Stimulated activated effector memory CD8-positive, alpha-beta T cell treated with anti-CD3 and anti-CD28 coated beads, Interleukin-12 subunit alpha, Interleukin-12 subunit beta, amount 100 ng/mL, for 72 hours (primary cell): ENCODE data around the gene KCNQ1OT1.

Experiments
- ATAC-seq: fragments of 150-1000 bp; cut with Tn5 transposase; 2 replicates; pipeline ENCODE4 v1.10.0; 2021
- DNase-seq, 2 donors: peaks; one replicate each; pipeline ENCODE4 v3.0.0; 2021 to 2022; ENCODE audit warnings: low spot score in 2 of 2
- H3K27ac Mint-ChIP-seq: one replicate; pipeline ENCODE4 v1.8.0; 2022; ENCODE audit warnings: mild to moderate bottlenecking, mixed read lengths
- H3K36me3 Mint-ChIP-seq: one replicate; pipeline ENCODE4 v1.8.0; 2022; ENCODE audit warnings: mild to moderate bottlenecking, mixed read lengths
- H3K4me1 Mint-ChIP-seq: one replicate; pipeline ENCODE4 v1.8.0; 2022; ENCODE audit warnings: mixed read lengths
- H3K4me3 Mint-ChIP-seq: one replicate; pipeline ENCODE4 v1.8.0; 2022; ENCODE audit warnings: mild to moderate bottlenecking, mixed read lengths
- H3K9me3 Mint-ChIP-seq: one replicate; pipeline ENCODE4 v1.8.0; 2022; ENCODE audit warnings: mixed read lengths

KCNQ1OT1 gene

DNA sequence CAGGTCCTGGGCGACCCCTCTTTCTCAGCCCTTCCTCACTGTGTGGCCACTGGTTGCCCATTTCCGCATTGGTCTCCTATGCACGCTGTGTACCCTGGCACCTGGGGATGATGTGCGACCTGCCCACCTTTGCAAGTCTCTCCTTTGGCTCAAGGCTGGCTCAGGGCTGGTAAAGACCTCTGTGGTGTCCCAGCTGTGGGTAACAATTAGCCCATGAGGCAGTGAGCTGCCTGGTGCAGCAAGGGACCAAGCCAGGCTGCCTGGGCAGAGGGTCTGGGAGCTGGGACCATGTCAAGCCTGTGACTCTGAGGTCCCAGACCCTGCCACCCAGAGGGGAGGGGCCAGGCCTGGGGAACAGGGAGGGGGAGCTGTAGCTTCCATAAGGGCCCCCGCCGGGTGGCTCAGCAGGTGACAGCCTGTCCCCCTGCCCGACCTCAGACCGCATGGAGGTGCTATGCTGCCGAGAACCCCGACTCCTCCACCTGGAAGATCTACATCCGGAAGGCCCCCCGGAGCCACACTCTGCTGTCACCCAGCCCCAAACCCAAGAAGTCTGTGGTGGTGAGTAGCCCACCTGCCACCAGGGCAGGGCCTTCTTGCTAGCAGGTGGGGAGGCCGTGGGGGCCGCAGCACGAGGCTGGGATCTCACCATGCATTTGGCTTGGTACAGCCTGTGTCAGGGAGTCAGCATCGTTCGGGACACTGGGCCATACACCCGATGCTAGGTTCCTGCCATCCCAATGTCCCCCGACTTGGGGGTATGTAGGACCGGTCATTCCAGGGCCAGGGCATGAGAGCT, 112.5 kb downstream of the KCNQ1OT1 start:
- Mint-ChIP-seq H3K4me1 (no peaks in the 10 kb centered on the region), H3K36me3 (no peaks in the 10 kb centered on the region), H3K27ac (no peak overlapping the region), H3K9me3 (no peaks in the 10 kb centered on the region), H3K4me3 (no peak overlapping the region)
- peak in 1 of 2 donors; percentile 44 for DNase-seq
- no peak for ATAC-seq

GRCh38 chr11:2586793-2587131, 113.0 kb downstream of the KCNQ1OT1 start:
- no peak for ATAC-seq
- H3K27ac Mint-ChIP-seq: no peak overlapping the region
- no peak overlapping the region for H3K4me3 Mint-ChIP-seq
- H3K4me1 Mint-ChIP-seq: no peaks in the 10 kb centered on the region
- no peaks in the 10 kb centered on the region for H3K36me3 Mint-ChIP-seq
- no peaks in the 10 kb centered on the region for H3K9me3 Mint-ChIP-seq
- peak in 1 of 2 donors; percentile 1 for DNase-seq

GRCh38 chr11:2586087-2586792, 113.6 kb downstream of the KCNQ1OT1 start:
- no peaks in the 10 kb centered on the region for H3K9me3 Mint-ChIP-seq
- H3K4me3 Mint-ChIP-seq: no peak overlapping the region

DNA sequence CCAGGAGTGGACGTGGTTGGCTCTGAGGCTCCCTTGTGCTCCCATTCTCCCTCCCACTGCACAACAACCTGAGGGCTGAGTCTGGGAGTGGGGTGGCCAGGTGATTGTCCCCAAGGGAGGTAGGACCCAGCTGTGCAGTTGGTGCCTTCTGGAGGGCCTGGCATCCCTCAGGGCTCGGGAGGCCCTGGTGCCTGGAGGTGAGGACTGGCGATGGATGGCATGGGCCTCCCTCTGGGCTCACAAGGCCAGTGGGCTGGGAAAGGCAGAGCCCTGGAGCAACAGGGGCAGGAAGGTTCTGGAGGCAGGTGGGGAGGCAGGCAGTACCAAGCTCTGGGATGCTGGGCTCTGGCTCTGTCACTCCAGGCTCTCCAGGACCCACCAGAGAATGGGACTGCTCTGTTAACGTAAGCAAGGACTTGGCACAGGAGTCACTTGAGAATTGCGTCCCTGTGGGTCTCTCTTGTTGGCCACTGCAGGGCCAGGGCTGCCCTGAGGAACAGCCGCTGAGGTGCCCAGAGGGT, 114.2 kb downstream of the KCNQ1OT1 start:
- ATAC-seq: no peak
- no peaks in the 10 kb centered on the region for H3K4me1 Mint-ChIP-seq
- no peak overlapping the region for H3K4me3 Mint-ChIP-seq
- no peaks in the 10 kb centered on the region for H3K9me3 Mint-ChIP-seq
- no peaks in the 10 kb centered on the region for H3K36me3 Mint-ChIP-seq
- no peak overlapping the region for H3K27ac Mint-ChIP-seq
- DNase-seq: peak in 1 of 2 donors; percentile 39

More at GRCh38 chr11:2586087-2586792, 113.6 kb downstream of the KCNQ1OT1 start:
- H3K27ac Mint-ChIP-seq: no peak overlapping the region
- no peaks in the 10 kb centered on the region for H3K4me1 Mint-ChIP-seq
- peak in 1 of 2 donors; percentile 1 for DNase-seq
- no peak for ATAC-seq
- no peaks in the 10 kb centered on the region for H3K36me3 Mint-ChIP-seq

- Mint-ChIP-seq H3K4me3 (no peak overlapping the region), H3K36me3 (no peaks in the 10 kb centered on the region), H3K27ac (no peak overlapping the region), H3K9me3 (no peaks in the 10 kb centered on the region), H3K4me1 (no peaks in the 10 kb centered on the region)
- no peak for ATAC-seq
- DNase-seq: peak; percentile 1 to 38
These were observed 114.8 kb downstream of the KCNQ1OT1 start for GRCh38 chr11:2584812-2585565.

DNA sequence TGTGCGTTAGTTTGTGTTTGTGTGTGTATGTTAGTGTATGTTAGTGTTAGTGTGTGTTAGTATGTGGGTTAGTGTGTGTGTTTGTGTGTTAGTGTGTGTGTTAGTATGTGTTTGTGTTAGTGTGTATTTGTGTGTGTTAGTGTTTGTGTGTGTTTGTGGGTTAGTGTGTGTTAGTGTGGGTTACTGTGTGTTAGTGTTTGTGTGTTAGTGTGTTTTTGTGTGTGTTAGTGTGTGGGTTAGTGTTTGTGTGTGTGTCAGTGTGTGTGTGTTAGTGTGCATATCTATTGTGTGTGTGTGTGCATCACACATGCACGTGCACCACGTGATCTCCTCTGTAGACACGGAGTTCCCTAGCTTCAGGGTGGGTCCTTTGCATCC, 115.4 kb downstream of the KCNQ1OT1 start:
- Mint-ChIP-seq H3K27ac (no peak overlapping the region), H3K4me3 (no peak overlapping the region), H3K9me3 (no peaks in the 10 kb centered on the region), H3K36me3 (no peaks in the 10 kb centered on the region), H3K4me1 (no peaks in the 10 kb centered on the region)
- ATAC-seq (no peak), DNase-seq (no peak)

- Mint-ChIP-seq H3K27ac (no peak overlapping the region), H3K4me1 (no peaks in the 10 kb centered on the region), H3K9me3 (no peaks in the 10 kb centered on the region), H3K4me3 (no peak overlapping the region), H3K36me3 (no peaks in the 10 kb centered on the region)
- ATAC-seq (no peak), DNase-seq (no peak)
These were observed 116.2 kb downstream of the KCNQ1OT1 start for GRCh38 chr11:2583605-2583958.

GRCh38 chr11:2582946-2583604, 116.7 kb downstream of the KCNQ1OT1 start:
- H3K4me3 Mint-ChIP-seq: no peak overlapping the region
- no peaks in the 10 kb centered on the region for H3K9me3 Mint-ChIP-seq
- no peak for DNase-seq
- no peak for ATAC-seq
- H3K36me3 Mint-ChIP-seq: no peaks in the 10 kb centered on the region
- H3K27ac Mint-ChIP-seq: no peak overlapping the region
- H3K4me1 Mint-ChIP-seq: no peaks in the 10 kb centered on the region

- ATAC-seq: no peak
These were observed 117.3 kb downstream of the KCNQ1OT1 start for GRCh38 chr11:2582351-2582945.

GRCh38 chr11:2581931-2582350, 117.9 kb downstream of the KCNQ1OT1 start:
- H3K27ac Mint-ChIP-seq: no peak overlapping the region

More at GRCh38 chr11:2582351-2582945, 117.3 kb downstream of the KCNQ1OT1 start:
- no peak overlapping the region for H3K4me3 Mint-ChIP-seq
- no peaks in the 10 kb centered on the region for H3K36me3 Mint-ChIP-seq
- no peak overlapping the region for H3K27ac Mint-ChIP-seq
- no peak for DNase-seq
- H3K9me3 Mint-ChIP-seq: no peaks in the 10 kb centered on the region
- H3K4me1 Mint-ChIP-seq: no peaks in the 10 kb centered on the region

DNA sequence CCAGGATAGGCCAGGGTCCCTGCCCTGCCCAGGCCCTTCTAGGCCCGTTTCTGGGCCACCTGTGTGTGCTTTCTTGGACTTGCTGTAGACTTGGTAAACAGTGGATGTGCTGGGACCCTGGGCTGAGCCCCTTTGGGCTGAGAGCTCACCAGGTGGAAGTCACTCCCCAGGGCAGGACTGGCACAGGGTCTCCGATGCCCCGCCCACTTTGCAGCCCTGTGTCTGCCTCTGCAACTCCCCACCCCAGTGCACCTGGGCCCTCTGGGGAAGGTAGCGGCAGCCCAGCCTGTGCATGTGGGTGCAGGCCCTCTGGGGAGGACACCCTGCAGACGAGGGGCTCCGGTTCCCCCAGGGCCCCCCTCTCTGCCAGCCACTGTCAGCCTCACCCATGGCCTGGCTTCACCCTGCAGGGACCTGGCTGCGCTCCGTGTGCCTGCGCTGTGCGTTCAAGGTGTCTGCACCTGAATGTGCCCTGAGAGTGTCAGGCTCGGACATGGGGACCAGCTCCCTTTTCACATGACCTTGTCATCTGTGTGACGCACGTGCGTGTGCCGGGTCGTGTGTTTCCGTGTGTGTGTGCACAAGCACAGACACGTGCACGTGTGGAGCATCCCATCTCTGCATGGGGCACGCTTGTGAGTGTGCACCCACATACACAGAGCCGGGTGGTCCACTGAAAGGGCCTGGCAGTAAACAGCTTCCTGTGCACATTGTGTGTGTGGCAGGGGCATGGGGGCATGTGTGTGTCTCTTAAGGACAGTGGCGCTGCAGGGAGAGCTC, 118.5 kb downstream of the KCNQ1OT1 start:
- ATAC-seq: no peak
- H3K27ac Mint-ChIP-seq: no peak overlapping the region
- no peaks in the 10 kb centered on the region for H3K4me1 Mint-ChIP-seq
- no peaks in the 10 kb centered on the region for H3K36me3 Mint-ChIP-seq
- no peak overlapping the region for H3K4me3 Mint-ChIP-seq
- no peaks in the 10 kb centered on the region for H3K9me3 Mint-ChIP-seq
- no peak for DNase-seq

More at GRCh38 chr11:2581931-2582350, 117.9 kb downstream of the KCNQ1OT1 start:
- Mint-ChIP-seq H3K9me3 (no peaks in the 10 kb centered on the region), H3K36me3 (no peaks in the 10 kb centered on the region), H3K4me3 (no peak overlapping the region), H3K4me1 (no peaks in the 10 kb centered on the region)
- ATAC-seq (no peak), DNase-seq (no peak)

DNA sequence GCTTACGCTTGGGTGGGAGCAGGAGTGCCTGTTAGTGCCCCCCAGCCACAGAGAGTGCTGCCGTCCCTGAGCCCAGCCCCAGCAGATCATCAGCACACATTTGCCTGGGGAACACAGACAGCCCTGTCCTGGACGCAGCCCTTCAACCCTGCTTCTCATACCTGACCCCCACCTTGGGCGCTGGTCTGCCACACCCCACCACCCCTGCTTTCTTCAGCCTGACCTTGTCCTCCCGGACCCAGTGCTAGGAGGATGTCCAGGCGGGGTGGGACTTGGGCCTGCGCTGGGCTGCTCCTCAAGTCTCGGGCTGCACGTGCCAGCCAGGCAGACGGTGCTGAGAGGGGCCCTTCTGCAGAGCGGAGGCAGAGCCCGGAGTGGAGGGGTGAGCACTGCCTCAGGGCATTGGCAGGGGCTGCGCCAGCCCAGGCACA, 119.2 kb downstream of the KCNQ1OT1 start:
- ATAC-seq (no peak), DNase-seq (no peak)
- Mint-ChIP-seq H3K36me3 (no peaks in the 10 kb centered on the region), H3K4me1 (no peaks in the 10 kb centered on the region), H3K27ac (no peak overlapping the region), H3K4me3 (no peak overlapping the region), H3K9me3 (no peaks in the 10 kb centered on the region)

- Mint-ChIP-seq H3K4me1 (no peaks in the 10 kb centered on the region), H3K9me3 (no peaks in the 10 kb centered on the region), H3K36me3 (no peaks in the 10 kb centered on the region), H3K27ac (no peak overlapping the region), H3K4me3 (no peak overlapping the region)
- DNase-seq (no peak), ATAC-seq (no peak)
These were observed 119.8 kb downstream of the KCNQ1OT1 start for GRCh38 chr11:2580061-2580421.
